Neural cell (in vitro differentiated cells): ENCODE data around the gene DOCK4. TPM values are rescaled to one million over a fixed set of nuclear protein-coding genes. Genes with fewer than 3 reads are reported as not detected.

Experiments
- H2AFZ ChIP-seq: fragments of 200-600, 300-800 bp; sonication (generic), shearing (Covaris generic); 2 replicates; pipeline ENCODE4 v1.6.0; 2014; ENCODE audit warnings: low read depth, mild to moderate bottlenecking, antibody characterized with exemption, low read length, moderate library complexity
- H3F3A ChIP-seq: fragments of 200-600 bp; shearing (Covaris generic); 2 replicates; pipeline ENCODE4 v1.6.1; 2016; ENCODE audit warnings: mild to moderate bottlenecking, moderate library complexity, mixed read lengths, antibody characterized with exemption, low read length; ENCODE audit not compliant: insufficient read depth, poor library complexity, severe bottlenecking
- H3K27ac ChIP-seq: fragments of 200-600, 300-800 bp; sonication (generic), shearing (Covaris generic); 2 replicates; pipeline ENCODE4 v1.5.1; 2014; ENCODE audit warnings: mild to moderate bottlenecking, low read length, moderate library complexity
- H3K27me3 ChIP-seq: fragments of 300-800, 200-600 bp; sonication (generic), shearing (Covaris generic); 2 replicates; pipeline ENCODE4 v1.6.0; 2014; ENCODE audit warnings: mild to moderate bottlenecking, low read depth, low read length, moderate library complexity; ENCODE audit not compliant: insufficient read depth
- H3K36me3 ChIP-seq: fragments of 300-800, 200-600 bp; sonication (generic), shearing (Covaris generic); 2 replicates; pipeline ENCODE4 v1.5.1; 2014; ENCODE audit warnings: mild to moderate bottlenecking, antibody characterized with exemption, low read length, moderate library complexity; ENCODE audit not compliant: insufficient read depth
- H3K4me2 ChIP-seq: fragments of 300-800, 200-600 bp; sonication (generic), shearing (Covaris generic); 2 replicates; pipeline ENCODE4 v1.6.0; 2014; ENCODE audit warnings: mild to moderate bottlenecking, low read length
- H3K4me3 ChIP-seq: fragments of 300-800, 200-600 bp; sonication (generic), shearing (Covaris generic); 2 replicates; pipeline ENCODE4 v1.5.1; 2014; ENCODE audit warnings: mild to moderate bottlenecking, low read length, moderate library complexity
- H3K79me2 ChIP-seq: fragments of 200-600 bp; shearing (Covaris generic); replicated peaks from 2 replicates; pipeline ENCODE4 v1.6.0; 2014; ENCODE audit warnings: mild to moderate bottlenecking, low read length, moderate library complexity; ENCODE audit not compliant: insufficient read depth
- H3K9ac ChIP-seq: fragments of 300-800, 200-600 bp; sonication (generic), shearing (Covaris generic); 2 replicates; pipeline ENCODE4 v1.6.1; 2016; ENCODE audit warnings: mild to moderate bottlenecking, low read length, mixed read lengths
- H3K9me2 ChIP-seq: fragments of 200-600 bp; shearing (Covaris generic); 2 replicates; pipeline ENCODE4 v1.6.1; 2016; ENCODE audit warnings: mild to moderate bottlenecking, low read length, mixed read lengths; ENCODE audit not compliant: insufficient read depth
- H3K9me3 ChIP-seq: fragments of 200-600, 300-800 bp; sonication (generic), shearing (Covaris generic); 2 replicates; pipeline ENCODE4 v1.6.1; 2016; ENCODE audit warnings: mild to moderate bottlenecking, mixed run types, low read length, moderate library complexity, mixed read lengths
- H4K20me1 ChIP-seq: fragments of 200-600 bp; shearing (Covaris generic); 2 replicates; pipeline ENCODE4 v1.6.1; 2016; ENCODE audit warnings: mild to moderate bottlenecking, mixed run types; ENCODE audit not compliant: insufficient read depth
- EP300 ChIP-seq: fragments of 450-650 bp; conservative IDR thresholded peaks from 2 replicates; pipeline ENCODE4 v1.6.1; 2014; ENCODE audit warnings: antibody characterized with exemption, mild to moderate bottlenecking, moderate library complexity; ENCODE audit not compliant: poor library complexity, severe bottlenecking
- MXI1 ChIP-seq: fragments of 450-650 bp; conservative IDR thresholded peaks from 2 replicates; pipeline ENCODE4 v1.6.1; 2014; ENCODE audit warnings: antibody characterized with exemption, mild to moderate bottlenecking; ENCODE audit not compliant: poor library complexity, severe bottlenecking
- POLR2AphosphoS5 ChIP-seq: IDR thresholded peaks from 2 replicates; pipeline ENCODE4 v1.6.1; 2012
- RAD21 ChIP-seq: fragments of 450-650 bp; conservative IDR thresholded peaks from 2 replicates; pipeline ENCODE4 v1.6.1; 2014; ENCODE audit warnings: antibody characterized with exemption, mild to moderate bottlenecking, moderate library complexity
- polyA plus RNA-seq: library from polyadenylated mRNA; depleted of rRNA; stranded (reverse); fragments of >200 nt; gene quantifications from 2 replicates; pipeline ENCODE4 v1.2.3, GENCODE V29; 2014
- TF ChIP-seq, protein P1 (sequence below): fragments of 450-650 bp; IDR thresholded peaks from 2 replicates; pipeline ENCODE4 v1.5.1; 2014; ENCODE audit warnings: antibody characterized with exemption, mild to moderate bottlenecking, moderate library complexity; ENCODE audit not compliant: poor library complexity, severe bottlenecking
- TF ChIP-seq, protein P2 (sequence below): IDR thresholded peaks from 2 replicates; pipeline ENCODE4 v1.6.1; 2012; ENCODE audit warnings: borderline replicate concordance

The DOCK4 gene
- polyA plus RNA-seq, 1 donor from 2014 or later = 28.1 TPM

DNA sequence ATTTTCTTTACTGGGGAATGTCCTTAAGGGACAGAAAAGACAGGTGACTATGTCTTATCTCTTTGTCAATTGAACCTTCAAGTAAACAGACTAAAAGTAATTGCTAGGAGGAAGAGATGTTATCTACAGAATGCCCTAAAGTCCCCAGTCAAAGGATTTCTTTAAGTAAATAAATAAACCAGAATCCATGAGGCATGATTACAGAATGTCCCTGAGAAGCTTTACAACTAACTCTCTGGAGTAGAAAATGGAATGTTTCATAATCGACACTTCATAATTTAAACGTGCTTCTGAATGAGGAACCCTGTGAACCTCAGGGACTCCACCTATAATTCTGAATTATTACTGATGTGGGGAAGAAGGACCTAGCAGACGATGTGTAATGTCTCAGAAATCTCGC lies 456.0 kb downstream of the DOCK4 start:
- no peak overlapping the region for H3K27ac ChIP-seq
- no peak overlapping the region for H3K4me3 ChIP-seq

GRCh38 chr7:111749625-111750024 lies 456.6 kb downstream of the DOCK4 start:
- no peak overlapping the region for H2AFZ ChIP-seq
- no peak overlapping the region for H3K27ac ChIP-seq
- TF ChIP-seq MXI1 = no peak
- H3K4me2 ChIP-seq = no peak overlapping the region
- H3K79me2 ChIP-seq = no peaks in the 10 kb centered on the region
- H3K9me3 ChIP-seq = no peaks in the 10 kb centered on the region
- no peaks in the 10 kb centered on the region for H3K9me2 ChIP-seq
- H3K9ac ChIP-seq = no peak overlapping the region
- H3F3A ChIP-seq = no peaks in the 10 kb centered on the region
- no peaks in the 10 kb centered on the region for H4K20me1 ChIP-seq
- H3K4me3 ChIP-seq = no peak overlapping the region
- no peaks in the 10 kb centered on the region for H3K27me3 ChIP-seq
- H3K36me3 ChIP-seq = peaks cover 4% of the 10 kb centered on the region

More for the DNA sequence above, 456.0 kb downstream of the DOCK4 start:
- no peaks in the 10 kb centered on the region for H3K27me3 ChIP-seq
- no peaks in the 10 kb centered on the region for H3K79me2 ChIP-seq
- no peaks in the 10 kb centered on the region for H3K9me2 ChIP-seq
- H2AFZ ChIP-seq = no peak overlapping the region
- no peaks in the 10 kb centered on the region for H3K9me3 ChIP-seq
- no peaks in the 10 kb centered on the region for H3F3A ChIP-seq
- no peaks in the 10 kb centered on the region for H4K20me1 ChIP-seq
- H3K4me2 ChIP-seq = no peak overlapping the region
- H3K9ac ChIP-seq = no peak overlapping the region
- H3K36me3 ChIP-seq = peaks cover 4% of the 10 kb centered on the region
- TF ChIP-seq, protein P1, sequence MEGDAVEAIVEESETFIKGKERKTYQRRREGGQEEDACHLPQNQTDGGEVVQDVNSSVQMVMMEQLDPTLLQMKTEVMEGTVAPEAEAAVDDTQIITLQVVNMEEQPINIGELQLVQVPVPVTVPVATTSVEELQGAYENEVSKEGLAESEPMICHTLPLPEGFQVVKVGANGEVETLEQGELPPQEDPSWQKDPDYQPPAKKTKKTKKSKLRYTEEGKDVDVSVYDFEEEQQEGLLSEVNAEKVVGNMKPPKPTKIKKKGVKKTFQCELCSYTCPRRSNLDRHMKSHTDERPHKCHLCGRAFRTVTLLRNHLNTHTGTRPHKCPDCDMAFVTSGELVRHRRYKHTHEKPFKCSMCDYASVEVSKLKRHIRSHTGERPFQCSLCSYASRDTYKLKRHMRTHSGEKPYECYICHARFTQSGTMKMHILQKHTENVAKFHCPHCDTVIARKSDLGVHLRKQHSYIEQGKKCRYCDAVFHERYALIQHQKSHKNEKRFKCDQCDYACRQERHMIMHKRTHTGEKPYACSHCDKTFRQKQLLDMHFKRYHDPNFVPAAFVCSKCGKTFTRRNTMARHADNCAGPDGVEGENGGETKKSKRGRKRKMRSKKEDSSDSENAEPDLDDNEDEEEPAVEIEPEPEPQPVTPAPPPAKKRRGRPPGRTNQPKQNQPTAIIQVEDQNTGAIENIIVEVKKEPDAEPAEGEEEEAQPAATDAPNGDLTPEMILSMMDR = no peak

DNA sequence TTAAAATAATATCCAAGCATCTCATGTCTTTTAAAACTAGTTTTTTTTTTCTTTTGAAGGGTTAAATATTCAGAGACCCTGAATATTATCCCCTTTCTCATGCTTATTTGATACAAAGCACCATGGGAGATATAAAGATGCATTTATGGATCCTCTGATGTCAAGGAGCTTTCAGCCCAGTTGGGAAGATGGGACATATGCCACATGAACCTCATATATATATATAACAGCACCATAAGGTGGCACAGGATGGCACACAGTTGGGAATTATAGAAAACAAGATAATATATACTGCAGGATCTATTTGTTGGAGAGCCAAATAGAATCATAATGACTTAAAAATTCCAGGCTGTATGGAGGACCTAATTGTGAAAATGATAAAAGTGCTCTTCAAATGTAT lies 458.5 kb downstream of the DOCK4 start:
- no peak overlapping the region for H3K4me3 ChIP-seq
- no peaks in the 10 kb centered on the region for H3K79me2 ChIP-seq
- H2AFZ ChIP-seq = no peak overlapping the region
- H3K9me3 ChIP-seq = no peaks in the 10 kb centered on the region
- no peak overlapping the region for H3K27ac ChIP-seq
- no peaks in the 10 kb centered on the region for H4K20me1 ChIP-seq
- no peaks in the 10 kb centered on the region for H3K27me3 ChIP-seq
- no peak overlapping the region for H3K9ac ChIP-seq
- H3K4me2 ChIP-seq = no peak overlapping the region
- TF ChIP-seq RAD21 (no peak), MXI1 (no peak), EP300 (no peak), POLR2AphosphoS5 (no peak)
- TF ChIP-seq, protein P2, sequence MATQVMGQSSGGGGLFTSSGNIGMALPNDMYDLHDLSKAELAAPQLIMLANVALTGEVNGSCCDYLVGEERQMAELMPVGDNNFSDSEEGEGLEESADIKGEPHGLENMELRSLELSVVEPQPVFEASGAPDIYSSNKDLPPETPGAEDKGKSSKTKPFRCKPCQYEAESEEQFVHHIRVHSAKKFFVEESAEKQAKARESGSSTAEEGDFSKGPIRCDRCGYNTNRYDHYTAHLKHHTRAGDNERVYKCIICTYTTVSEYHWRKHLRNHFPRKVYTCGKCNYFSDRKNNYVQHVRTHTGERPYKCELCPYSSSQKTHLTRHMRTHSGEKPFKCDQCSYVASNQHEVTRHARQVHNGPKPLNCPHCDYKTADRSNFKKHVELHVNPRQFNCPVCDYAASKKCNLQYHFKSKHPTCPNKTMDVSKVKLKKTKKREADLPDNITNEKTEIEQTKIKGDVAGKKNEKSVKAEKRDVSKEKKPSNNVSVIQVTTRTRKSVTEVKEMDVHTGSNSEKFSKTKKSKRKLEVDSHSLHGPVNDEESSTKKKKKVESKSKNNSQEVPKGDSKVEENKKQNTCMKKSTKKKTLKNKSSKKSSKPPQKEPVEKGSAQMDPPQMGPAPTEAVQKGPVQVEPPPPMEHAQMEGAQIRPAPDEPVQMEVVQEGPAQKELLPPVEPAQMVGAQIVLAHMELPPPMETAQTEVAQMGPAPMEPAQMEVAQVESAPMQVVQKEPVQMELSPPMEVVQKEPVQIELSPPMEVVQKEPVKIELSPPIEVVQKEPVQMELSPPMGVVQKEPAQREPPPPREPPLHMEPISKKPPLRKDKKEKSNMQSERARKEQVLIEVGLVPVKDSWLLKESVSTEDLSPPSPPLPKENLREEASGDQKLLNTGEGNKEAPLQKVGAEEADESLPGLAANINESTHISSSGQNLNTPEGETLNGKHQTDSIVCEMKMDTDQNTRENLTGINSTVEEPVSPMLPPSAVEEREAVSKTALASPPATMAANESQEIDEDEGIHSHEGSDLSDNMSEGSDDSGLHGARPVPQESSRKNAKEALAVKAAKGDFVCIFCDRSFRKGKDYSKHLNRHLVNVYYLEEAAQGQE = no peak
- TF ChIP-seq, protein P1 = no peak
- no peaks in the 10 kb centered on the region for H3F3A ChIP-seq
- no peaks in the 10 kb centered on the region for H3K9me2 ChIP-seq
- H3K36me3 ChIP-seq = no peaks in the 10 kb centered on the region
